ENCODE results near the gene TBC1D10B.

GRCh38 chr16:30395992-30396585 lies 25.8 kb upstream of the TBC1D10B start:
- TF ChIP-seq ATF4 (CRISPR knock-in tag; IDR thresholded peaks at IDR 0.05) (no peak), CEBPZ (IDR thresholded peaks at IDR 0.05; ENCODE audit: borderline replicate concordance, low read depth, low read length) (no peak), KDM2B (CRISPR knock-in tag; IDR thresholded peaks at IDR 0.05) (no peak), NCOA2 (IDR thresholded peaks at IDR 0.05; ENCODE audit: partially characterized antibody in 2 of 2) (no peak)

Measured in K562 (cell line).